ENCODE results near the gene ANGPT4. TPM values are rescaled to one million over a fixed set of nuclear protein-coding genes. Genes with fewer than 3 reads are reported as not detected.
A peak's percentile ranks its signal among the peaks of the same experiment; 100 is the strongest.

Gene ANGPT4
- total and polyA plus RNA-seq, 2 of the 13 experiments (the other 11 are each of a cell fraction or from before 2014, with no cell fraction given): not detected

- TF ChIP-seq HNF4G (IDR thresholded peaks at IDR 0.05; ENCODE audit: borderline replicate concordance, low read depth, low read length): no peak
- TF ChIP-seq HNF4G (CRISPR knock-in tag; IDR thresholded peaks at IDR 0.05; ENCODE audit: borderline replicate concordance, low read depth): no peak
- no peak for TF ChIP-seq ZNF138 (CRISPR knock-in tag; IDR thresholded peaks at IDR 0.05; ENCODE audit: low read depth)
- TF ChIP-seq TOE1 (CRISPR knock-in tag; IDR thresholded peaks at IDR 0.05): no peak
- TF ChIP-seq MXD4 (CRISPR knock-in tag; IDR thresholded peaks at IDR 0.05): no peak
- TF ChIP-seq AGO2 (optimal IDR thresholded peaks at IDR 0.05; ENCODE audit: low read depth, low read length): peak; percentile 26
- TF ChIP-seq E2F1 (CRISPR knock-in tag; IDR thresholded peaks at IDR 0.05): no peak
- no peak for TF ChIP-seq ZFP1 (CRISPR knock-in tag; IDR thresholded peaks at IDR 0.05)
- TF ChIP-seq CEBPG (CRISPR knock-in tag; IDR thresholded peaks at IDR 0.05): 0 out of 2 replicates have a peak, but pooled peaks have one; percentile 7
- TF ChIP-seq REL (CRISPR knock-in tag; conservative IDR thresholded peaks at IDR 0.05): no peak
- no peak for TF ChIP-seq NR1H2 (CRISPR knock-in tag; IDR thresholded peaks at IDR 0.05; ENCODE audit: borderline replicate concordance, low read depth)
- TF ChIP-seq PCBP2 (optimal IDR thresholded peaks at IDR 0.05; ENCODE audit: low read depth, low read length, poor library complexity, severe bottlenecking): no peak
- no peak for TF ChIP-seq ZNF362 (CRISPR knock-in tag; IDR thresholded peaks at IDR 0.05; ENCODE audit: borderline replicate concordance)
- TF ChIP-seq THAP9 (CRISPR knock-in tag; IDR thresholded peaks at IDR 0.05; ENCODE audit: borderline replicate concordance): no peak
- no peak for TF ChIP-seq ATF1 (CRISPR knock-in tag; IDR thresholded peaks at IDR 0.05)
- peak; percentile 30; the same call in 1 of the 2 replicates for TF ChIP-seq ZNF572 (CRISPR knock-in tag; IDR thresholded peaks at IDR 0.05)
- no peak for TF ChIP-seq TRIM22 (IDR thresholded peaks at IDR 0.05)
- TF ChIP-seq XRCC5 (optimal IDR thresholded peaks at IDR 0.05; ENCODE audit: low read length): no peak
- TF ChIP-seq PHF20 (CRISPR knock-in tag; IDR thresholded peaks at IDR 0.05): no peak
- TF ChIP-seq KDM6A (CRISPR knock-in tag; IDR thresholded peaks at IDR 0.05; ENCODE audit: low read depth): no peak
- TF ChIP-seq ZBTB33 (CRISPR knock-in tag; IDR thresholded peaks at IDR 0.05): peak; percentile 41; the same call in 1 of the 2 replicates
- no peak for TF ChIP-seq SMAD9 (CRISPR knock-in tag; IDR thresholded peaks at IDR 0.05)
Measured at GRCh38 chr20:841568-842546, 74.3 kb downstream of the ANGPT4 start (continued).
